Natural killer cell (primary cell): ENCODE data around the gene MAPK8IP3. TPM values are rescaled to one million over a fixed set of nuclear protein-coding genes. Genes with fewer than 3 reads are reported as not detected.
A peak's percentile ranks its signal among the peaks of the same experiment; 100 is the strongest.

Experiments
- ATAC-seq, 3 donors: fragments of 150-1000 bp in 2 of 3; fragments of 200-7000 bp in 1 of 3; cut with Tn5 transposase; 1 replicate in 1 of 3; 2 replicates in 2 of 3; pipeline ENCODE4 v1.10.0; 2021; ENCODE audit warnings: mild to moderate bottlenecking in 2 of 3, moderate library complexity in 2 of 3
- DNase-seq, 2 donors: peaks; one replicate each; pipeline versions ENCODE4 v3.0.0 to v3.0.0-alpha.2; 2013 to 2021; ENCODE audit warnings: mixed read lengths in 1 of 2
- H3K27ac ChIP-seq: one replicate; pipeline ENCODE4 v1.5.1; 2013; ENCODE audit warnings: mild to moderate bottlenecking, low read length
- H3K27me3 ChIP-seq: one replicate; pipeline ENCODE4 v1.6.1; 2013; ENCODE audit warnings: low read length; ENCODE audit not compliant: control insufficient read depth, insufficient read depth
- H3K36me3 ChIP-seq: one replicate; pipeline ENCODE4 v1.6.1; 2013; ENCODE audit warnings: low read length; ENCODE audit not compliant: control insufficient read depth, insufficient read depth
- H3K4me1 ChIP-seq: one replicate; pipeline ENCODE4 v1.6.1; 2013; ENCODE audit warnings: low read length; ENCODE audit not compliant: control insufficient read depth, insufficient read depth
- H3K4me3 ChIP-seq: one replicate; pipeline ENCODE4 v1.5.1; 2013; ENCODE audit warnings: low read length
- H3K9me3 ChIP-seq: one replicate; pipeline ENCODE4 v1.6.1; 2013; ENCODE audit warnings: low read length; ENCODE audit not compliant: control insufficient read depth, insufficient read depth
- H3K27ac Mint-ChIP-seq, 2 donors: one replicate each; pipeline ENCODE4 v1.8.0; 2022; ENCODE audit warnings: mild to moderate bottlenecking in 2 of 2, mixed read lengths in 2 of 2, moderate library complexity in 1 of 2
- H3K27me3 Mint-ChIP-seq, 2 donors: one replicate each; pipeline ENCODE4 v1.8.0; 2022; ENCODE audit warnings: low read depth in 2 of 2, mixed read lengths in 2 of 2
- H3K36me3 Mint-ChIP-seq: one replicate; pipeline ENCODE4 v1.8.0; 2022; ENCODE audit warnings: mixed read lengths
- H3K4me1 Mint-ChIP-seq, 2 donors: one replicate each; pipeline ENCODE4 v1.8.0; 2022; ENCODE audit warnings: mixed read lengths in 2 of 2
- H3K4me3 Mint-ChIP-seq: one replicate; pipeline ENCODE4 v1.8.0; 2022; ENCODE audit warnings: mild to moderate bottlenecking, moderate library complexity, mixed read lengths
- H3K9me3 Mint-ChIP-seq, 2 donors: one replicate each; pipeline ENCODE4 v1.8.0; 2022; ENCODE audit warnings: mixed read lengths in 2 of 2
- WGBS: methylation state at CpG from one replicate; pipeline ENCODE4 v1.1.7; 2013; ENCODE audit warnings: missing lambda C conversion rate; ENCODE audit not compliant: insufficient coverage; 5-methylcytosine and 5-hydroxymethylcytosine counted together
- intact Hi-C: fragments of 100-400 bp; cut with micrococcal nuclease; formaldehyde crosslinking; loops from one replicate; pipeline ENCODE4 v1.14.2; 2022
- total RNA-seq, 4 donors: library from RNA; stranded (reverse); fragments of 120-200 nt in 1 of 4; gene quantifications; one replicate each; pipeline versions ENCODE4 v1.2.3 to v1.2.4, GENCODE V29; 2013 to 2022
- TF ChIP-seq, protein P1 (sequence below): fragments of 200-600 bp; IDR thresholded peaks from one replicate; pipeline ENCODE4 v1.8.0; 2022; ENCODE audit warnings: antibody characterized with exemption

The MAPK8IP3 gene
- total RNA-seq, 3 donors from 2014 or later (not counting 1 experiment from before 2014, with no cell fraction given): 272 to 291 (median 285) TPM

DNA sequence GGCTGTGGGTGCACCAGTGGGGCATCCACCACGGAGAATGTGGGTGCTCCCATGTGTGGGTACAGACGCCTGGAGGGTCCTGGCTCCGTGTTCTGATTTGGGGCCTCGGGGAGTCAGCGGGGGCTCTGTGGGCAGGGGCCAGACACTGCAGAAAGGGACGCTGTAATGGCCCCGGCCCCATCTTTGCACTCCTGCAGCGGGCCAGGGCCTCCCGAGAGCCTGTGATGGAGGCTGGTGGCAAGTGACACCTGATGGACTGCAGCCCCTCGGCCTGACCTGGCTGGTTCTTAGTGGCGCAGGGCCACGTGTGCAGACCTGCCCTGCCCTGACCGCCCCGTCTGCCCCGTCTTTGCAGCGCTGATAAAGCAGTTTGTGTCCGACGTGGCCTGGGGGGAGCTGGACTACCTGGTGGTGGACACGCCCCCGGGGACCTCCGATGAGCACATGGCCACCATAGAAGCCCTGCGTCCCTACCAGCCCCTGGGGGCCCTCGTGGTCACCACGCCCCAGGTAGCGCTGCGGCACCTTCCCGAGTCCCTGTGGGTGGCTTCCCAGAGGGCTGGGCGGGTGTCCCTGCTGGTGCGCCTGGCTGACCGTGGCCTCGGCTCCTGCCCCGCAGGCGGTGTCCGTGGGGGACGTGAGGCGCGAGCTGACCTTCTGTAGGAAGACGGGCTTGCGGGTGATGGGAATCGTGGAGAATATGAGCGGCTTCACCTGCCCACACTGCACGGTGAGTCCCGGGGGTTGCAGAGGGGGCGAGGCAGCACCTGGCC lies 81.5 kb downstream of the MAPK8IP3 start:
- Histone ChIP-seq H3K27ac (no peak overlapping the region), H3K27me3 (no peaks in the 10 kb centered on the region), H3K4me1 (peaks cover 22% of the 10 kb centered on the region), H3K9me3 (no peaks in the 10 kb centered on the region), H3K36me3 (peaks cover 20% of the 10 kb centered on the region), H3K4me3 (no peak overlapping the region)
- TF ChIP-seq, protein P1, sequence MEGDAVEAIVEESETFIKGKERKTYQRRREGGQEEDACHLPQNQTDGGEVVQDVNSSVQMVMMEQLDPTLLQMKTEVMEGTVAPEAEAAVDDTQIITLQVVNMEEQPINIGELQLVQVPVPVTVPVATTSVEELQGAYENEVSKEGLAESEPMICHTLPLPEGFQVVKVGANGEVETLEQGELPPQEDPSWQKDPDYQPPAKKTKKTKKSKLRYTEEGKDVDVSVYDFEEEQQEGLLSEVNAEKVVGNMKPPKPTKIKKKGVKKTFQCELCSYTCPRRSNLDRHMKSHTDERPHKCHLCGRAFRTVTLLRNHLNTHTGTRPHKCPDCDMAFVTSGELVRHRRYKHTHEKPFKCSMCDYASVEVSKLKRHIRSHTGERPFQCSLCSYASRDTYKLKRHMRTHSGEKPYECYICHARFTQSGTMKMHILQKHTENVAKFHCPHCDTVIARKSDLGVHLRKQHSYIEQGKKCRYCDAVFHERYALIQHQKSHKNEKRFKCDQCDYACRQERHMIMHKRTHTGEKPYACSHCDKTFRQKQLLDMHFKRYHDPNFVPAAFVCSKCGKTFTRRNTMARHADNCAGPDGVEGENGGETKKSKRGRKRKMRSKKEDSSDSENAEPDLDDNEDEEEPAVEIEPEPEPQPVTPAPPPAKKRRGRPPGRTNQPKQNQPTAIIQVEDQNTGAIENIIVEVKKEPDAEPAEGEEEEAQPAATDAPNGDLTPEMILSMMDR: no peak
- WGBS: 97% methylated on average over 44 of the region's 44 CpGs
- H3K27me3 Mint-ChIP-seq: no peaks in the 10 kb centered on the region
- H3K4me1 Mint-ChIP-seq: peaks cover 6 to 17% of the 10 kb centered on the region in 2 donors
- H3K9me3 Mint-ChIP-seq: no peaks in the 10 kb centered on the region
- no peaks in the 10 kb centered on the region for H3K36me3 Mint-ChIP-seq
- no peak overlapping the region for H3K4me3 Mint-ChIP-seq
- intact Hi-C loops: no loop called here
- H3K27ac Mint-ChIP-seq: no peak overlapping the region
- DNase-seq (no peak), ATAC-seq (no peak)

DNA sequence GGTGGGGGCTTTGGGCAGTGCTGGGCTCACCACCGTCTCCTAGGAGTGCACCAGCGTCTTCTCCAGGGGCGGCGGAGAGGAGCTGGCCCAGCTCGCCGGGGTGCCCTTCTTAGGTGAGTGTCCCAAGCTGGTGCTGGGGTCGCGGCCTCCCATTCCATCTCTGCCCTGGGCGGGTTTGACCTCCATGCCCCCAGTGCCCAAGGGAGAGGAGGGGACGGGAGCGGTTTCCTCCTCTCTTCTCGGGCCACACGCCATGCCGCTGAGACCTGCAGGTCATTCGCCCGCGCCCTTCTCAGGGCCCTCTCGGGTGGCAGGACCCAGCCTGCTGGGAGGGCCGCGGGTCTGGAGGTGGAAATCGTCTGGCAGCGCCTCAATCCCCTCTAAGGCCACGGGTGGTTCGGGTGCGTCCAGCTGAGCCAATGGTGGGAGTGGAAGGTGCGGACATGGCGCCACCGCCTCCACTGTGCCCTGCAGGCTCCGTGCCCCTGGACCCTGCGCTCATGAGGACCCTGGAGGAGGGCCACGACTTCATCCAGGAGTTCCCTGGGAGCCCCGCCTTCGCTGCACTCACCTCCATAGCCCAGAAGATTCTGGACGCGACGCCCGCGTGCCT lies 82.2 kb downstream of the MAPK8IP3 start:
- peaks cover 20% of the 10 kb centered on the region for H3K4me1 ChIP-seq
- peaks cover 20% of the 10 kb centered on the region for H3K36me3 ChIP-seq
- DNase-seq (no peak), ATAC-seq (no peak)
- no peaks in the 10 kb centered on the region for H3K36me3 Mint-ChIP-seq
- H3K27ac ChIP-seq: no peak overlapping the region
- TF ChIP-seq, protein P1: no peak
- H3K9me3 ChIP-seq: no peaks in the 10 kb centered on the region
- peaks cover 6 to 16% of the 10 kb centered on the region in 2 donors for H3K4me1 Mint-ChIP-seq
- no peaks in the 10 kb centered on the region for H3K9me3 Mint-ChIP-seq
- no peak overlapping the region for H3K4me3 ChIP-seq
- H3K27me3 ChIP-seq: no peaks in the 10 kb centered on the region
- intact Hi-C loops: no loop called here
- H3K4me3 Mint-ChIP-seq: no peak overlapping the region
- 97% methylated on average over 38 of the region's 38 CpGs for WGBS
- H3K27ac Mint-ChIP-seq: no peak overlapping the region
- H3K27me3 Mint-ChIP-seq: no peaks in the 10 kb centered on the region

GRCh38 chr16:1788708-1789100 lies 82.7 kb downstream of the MAPK8IP3 start:
- TF ChIP-seq, protein P1: no peak
- Mint-ChIP-seq H3K27ac (peak overlapping the region in 1 of 2 donors; percentile 68), H3K36me3 (no peaks in the 10 kb centered on the region), H3K4me3 (peak overlapping the region; percentile 35), H3K4me1 (peaks cover 6 to 13% of the 10 kb centered on the region in 2 donors), H3K9me3 (no peaks in the 10 kb centered on the region), H3K27me3 (no peaks in the 10 kb centered on the region)
- Histone ChIP-seq H3K9me3 (no peaks in the 10 kb centered on the region), H3K4me1 (peaks cover 15% of the 10 kb centered on the region), H3K36me3 (peaks cover 20% of the 10 kb centered on the region), H3K27ac (no peak overlapping the region), H3K4me3 (no peak overlapping the region), H3K27me3 (no peaks in the 10 kb centered on the region)
- intact Hi-C loops: no loop called here
- DNase-seq: no peak
- WGBS: 91% methylated on average over 19 of the region's 19 CpGs
- ATAC-seq: no peak
